NCI-H345 (cell line): ENCODE results near the gene SEMA3G.

Source experiments
- DNase-seq: peaks from one replicate; lab custom pipeline; 2025; lab: John Stamatoyannopoulos, UW

Gene SEMA3G

DNA sequence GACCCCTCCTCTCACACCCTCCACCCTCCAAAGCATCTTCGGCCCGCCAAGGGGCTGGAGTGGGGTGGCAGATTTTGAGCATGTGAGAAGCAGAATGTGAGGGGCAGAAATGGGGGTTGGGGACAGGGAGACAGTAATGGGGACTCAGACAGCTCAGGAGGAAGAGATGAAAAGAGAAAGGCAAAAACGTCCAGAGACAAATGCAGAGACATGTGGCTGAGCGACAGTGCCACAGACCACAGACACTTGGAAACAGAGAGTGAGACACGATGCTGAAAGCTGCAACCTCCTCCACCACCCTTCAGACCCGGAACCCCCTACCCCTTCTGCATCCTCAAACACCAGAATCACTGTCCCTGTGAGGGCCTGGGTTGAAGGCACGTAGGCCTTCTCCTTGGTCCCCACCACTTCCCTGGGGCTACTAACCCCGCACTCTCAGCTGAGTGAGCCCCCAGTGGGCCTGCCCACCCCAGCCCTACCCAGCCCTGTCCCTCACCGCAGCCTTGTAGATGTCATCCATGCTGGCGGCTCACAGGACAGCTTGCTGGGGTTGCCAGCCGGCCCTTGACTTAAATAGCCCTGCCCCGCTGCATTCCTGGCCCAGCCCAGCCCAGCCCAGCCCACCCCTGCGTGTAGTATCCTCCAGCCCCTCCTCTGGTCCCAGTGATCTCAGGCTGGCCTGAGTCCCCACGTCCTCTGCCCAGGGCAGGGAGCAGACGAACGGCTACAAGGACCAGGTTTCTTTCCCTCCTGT lies 8.8 kb upstream of the SEMA3G start, which contains the start of gene TNNC1:
Gene TNNC1, minus strand, starts transcription at position 546 of the 754 bp plus-strand sequence. Its CDS starts 26 bp downstream, at position 520.
- no peak for DNase-seq

- DNase-seq: no peak
Observed at GRCh38 chr3:52452570-52453221, 7.8 kb upstream of the SEMA3G start.

GRCh38 chr3:52452126-52452525 lies 7.2 kb upstream of the SEMA3G start:
- no peak for DNase-seq

GRCh38 chr3:52451237-52452083 lies 6.6 kb upstream of the SEMA3G start:
- no peak for DNase-seq

DNA sequence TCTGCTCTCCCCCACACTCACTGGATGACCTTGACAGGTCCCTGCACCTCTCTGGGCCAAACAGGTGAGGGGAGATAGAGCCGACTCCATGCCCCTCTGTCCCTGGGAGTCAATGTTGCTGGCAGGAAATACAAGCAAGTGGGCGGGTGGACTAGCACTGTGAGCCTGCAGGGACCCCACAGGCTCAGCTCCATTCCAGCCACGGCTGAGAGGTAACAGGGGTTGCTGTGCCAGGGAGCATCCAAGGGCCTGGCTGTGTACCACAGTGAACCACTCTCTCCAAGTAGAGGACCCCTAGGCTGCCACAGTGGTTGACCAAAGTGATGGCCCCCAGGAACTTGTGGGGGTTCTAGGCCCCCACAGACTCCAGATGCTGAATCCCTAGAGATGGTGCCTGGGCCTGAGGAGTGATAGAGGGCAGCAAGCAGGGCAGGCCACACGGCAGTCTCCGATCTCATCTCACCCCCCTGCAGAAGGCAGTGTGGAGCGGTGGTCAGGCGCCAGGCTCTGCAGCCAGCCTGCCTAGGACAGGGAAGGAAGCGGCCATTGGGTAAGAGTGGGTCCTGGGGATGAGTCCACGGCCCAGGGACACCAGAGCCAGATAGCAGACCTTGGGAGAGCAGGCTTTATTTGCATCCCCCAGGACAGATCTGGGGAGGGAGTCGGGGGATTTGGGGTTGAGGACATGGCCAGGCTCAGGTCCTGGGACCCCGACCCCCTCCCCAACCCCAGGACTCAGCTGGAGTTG lies 5.8 kb upstream of the SEMA3G start:
- no peak for DNase-seq

GRCh38 chr3:52447512-52448355 lies 2.8 kb upstream of the SEMA3G start:
- no peak for DNase-seq

DNA sequence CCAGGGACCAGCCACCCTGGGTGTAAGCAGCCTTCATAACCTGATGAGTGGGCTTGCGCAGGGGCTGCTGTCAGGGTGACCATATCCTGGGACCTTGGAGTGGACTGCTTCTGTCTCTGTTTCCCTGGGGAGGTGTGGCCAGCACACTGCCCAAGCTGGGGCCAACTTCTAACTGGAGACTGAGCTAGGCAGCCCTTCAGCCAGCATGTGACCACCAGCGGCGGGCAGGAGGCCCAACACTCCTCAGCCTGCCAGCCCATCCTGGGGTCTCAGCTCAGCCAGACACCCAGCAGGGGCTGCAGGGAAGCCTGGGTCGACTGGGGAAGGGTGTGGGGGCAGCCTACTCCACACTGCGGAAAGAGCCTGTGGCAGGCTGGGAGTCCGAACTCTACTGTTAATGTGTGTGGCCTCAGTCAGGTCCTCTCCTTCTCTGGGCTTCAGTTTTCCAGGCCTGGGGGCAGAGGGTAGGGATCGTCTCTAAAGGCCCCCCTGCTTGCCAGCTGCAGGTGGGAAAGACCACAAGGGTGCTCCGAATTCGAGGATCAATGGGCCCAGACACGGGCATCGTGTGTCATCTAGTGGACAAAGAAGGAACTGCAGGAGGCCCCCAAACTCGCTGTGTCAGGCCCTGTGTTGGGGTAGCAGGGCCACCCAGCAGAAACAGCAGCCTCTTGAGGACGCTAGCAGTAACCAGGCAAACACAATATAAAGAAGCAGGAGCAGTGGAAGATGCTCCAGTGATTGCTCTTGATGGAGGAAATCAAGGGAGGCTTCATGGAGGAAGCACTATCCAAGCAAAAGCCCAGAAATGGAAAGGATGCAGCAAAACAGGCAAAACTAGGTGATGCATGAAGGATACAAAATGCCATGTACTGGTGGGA lies 2.0 kb upstream of the SEMA3G start:
- DNase-seq: peak; percentile 44

GRCh38 chr3:52446042-52446441 lies 1.1 kb upstream of the SEMA3G start:
- DNase-seq: no peak

DNA sequence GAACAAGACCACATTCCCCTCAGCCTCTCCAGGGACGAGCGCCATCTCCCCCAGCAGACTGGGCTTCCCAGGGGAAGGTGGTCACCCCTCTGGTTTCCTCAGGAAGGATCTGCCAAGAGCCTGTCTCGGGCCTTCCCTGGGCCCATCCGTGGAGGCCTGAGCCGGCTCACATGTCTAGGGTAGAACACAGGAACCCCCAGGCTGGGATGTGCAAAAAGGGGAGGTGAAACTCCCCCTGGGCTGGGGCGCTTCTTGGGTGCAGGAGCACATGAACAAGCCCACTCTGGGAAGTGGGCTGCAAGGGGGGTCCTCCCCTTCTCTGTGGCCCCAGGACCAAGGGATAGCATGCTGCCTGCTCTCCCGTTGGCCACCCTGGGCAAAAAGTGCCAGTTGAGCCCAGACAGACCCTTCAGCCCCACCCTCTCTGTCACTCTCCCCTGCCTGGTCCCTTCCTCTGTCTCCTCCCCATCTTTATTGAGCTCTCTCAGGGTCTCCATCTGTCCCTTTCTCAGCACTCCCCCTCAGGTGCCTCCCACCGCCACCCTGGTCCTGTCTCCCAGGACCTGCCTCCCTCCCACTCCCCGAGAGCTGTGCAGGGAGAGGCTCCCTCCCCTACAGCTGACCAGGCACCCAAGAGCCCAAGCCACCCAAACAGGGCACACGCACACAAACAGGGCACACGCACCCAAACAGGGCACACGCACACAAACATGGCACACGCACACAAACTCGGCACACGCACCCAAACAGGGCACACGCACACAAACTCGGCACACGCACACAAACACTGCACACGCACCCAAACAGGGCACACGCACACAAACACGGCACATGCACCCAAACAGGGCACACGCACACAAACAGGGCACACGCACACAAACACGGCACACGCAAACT lies 864 bp downstream of the SEMA3G start:
- DNase-seq: no peak

GRCh38 chr3:52443268-52443610 lies 1.7 kb downstream of the SEMA3G start:
- DNase-seq: no peak

DNA sequence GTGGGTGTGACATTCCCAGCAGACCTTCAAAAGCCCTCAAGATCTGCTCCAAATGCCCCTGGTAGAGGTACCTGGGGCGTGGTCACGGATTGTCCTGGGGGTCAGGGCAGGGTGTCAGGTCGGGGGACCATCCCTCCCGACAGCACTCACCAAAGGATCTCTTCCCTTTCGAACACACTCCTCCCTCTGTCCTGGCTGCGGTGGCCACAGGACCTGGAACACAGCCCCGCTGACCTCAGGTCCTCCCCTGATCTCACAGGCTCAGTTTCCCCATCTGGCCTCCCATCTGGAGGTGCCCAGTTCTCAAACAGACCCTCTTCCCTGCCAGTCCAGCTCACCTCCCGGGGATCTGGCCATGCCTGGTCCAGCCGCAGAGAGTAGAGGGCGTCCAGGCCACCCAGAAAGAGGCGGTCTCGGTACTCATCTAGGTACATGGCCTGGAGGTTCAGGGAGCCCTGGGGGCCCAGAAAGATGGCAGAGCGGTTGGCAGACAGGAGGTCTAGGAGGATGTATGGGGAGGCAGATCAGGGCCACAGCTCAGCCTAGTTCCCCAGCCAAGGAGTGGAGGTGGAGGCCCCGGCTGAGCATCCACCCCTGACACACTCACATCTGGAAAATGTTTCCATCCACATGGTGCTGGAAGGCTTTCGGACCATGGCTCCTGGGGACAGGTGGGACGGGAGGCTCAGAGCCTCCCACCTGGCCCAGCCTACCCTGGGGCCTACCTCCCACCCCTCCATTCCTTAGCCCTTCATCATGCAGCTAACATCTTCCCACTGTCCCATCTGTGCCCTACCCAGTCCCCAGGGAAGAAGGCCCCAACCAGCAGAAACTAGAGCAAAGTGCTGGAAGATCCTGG lies 2.3 kb downstream of the SEMA3G start:
- DNase-seq: no peak

DNA sequence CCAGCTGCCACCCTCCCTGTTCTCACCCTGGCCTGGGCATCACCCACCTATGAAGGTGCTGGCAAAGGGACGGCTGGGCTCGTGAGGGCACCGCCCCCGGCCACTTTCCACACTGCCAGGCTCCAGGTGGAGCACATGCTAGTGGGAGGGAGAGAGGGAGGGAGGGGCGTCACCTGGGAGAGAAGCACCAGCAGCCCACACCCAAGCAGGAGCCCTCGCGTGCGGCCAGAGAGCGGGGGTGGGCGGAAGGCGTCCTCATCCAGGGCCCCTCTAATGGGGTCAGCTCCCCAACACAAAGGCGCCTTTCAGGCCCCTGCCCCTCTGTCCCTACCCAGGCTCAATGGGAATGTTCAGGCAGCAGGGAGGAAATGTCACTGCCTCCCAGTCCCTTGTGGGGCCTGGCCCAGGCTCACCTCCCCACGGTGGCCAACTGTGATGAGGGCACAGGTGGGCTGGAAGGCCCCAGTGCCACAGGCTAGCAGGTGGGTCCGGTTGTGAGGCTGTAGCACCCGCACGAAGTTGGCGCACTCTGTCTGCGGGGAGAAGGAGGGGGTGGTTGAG lies 3.1 kb downstream of the SEMA3G start:
- no peak for DNase-seq

DNA sequence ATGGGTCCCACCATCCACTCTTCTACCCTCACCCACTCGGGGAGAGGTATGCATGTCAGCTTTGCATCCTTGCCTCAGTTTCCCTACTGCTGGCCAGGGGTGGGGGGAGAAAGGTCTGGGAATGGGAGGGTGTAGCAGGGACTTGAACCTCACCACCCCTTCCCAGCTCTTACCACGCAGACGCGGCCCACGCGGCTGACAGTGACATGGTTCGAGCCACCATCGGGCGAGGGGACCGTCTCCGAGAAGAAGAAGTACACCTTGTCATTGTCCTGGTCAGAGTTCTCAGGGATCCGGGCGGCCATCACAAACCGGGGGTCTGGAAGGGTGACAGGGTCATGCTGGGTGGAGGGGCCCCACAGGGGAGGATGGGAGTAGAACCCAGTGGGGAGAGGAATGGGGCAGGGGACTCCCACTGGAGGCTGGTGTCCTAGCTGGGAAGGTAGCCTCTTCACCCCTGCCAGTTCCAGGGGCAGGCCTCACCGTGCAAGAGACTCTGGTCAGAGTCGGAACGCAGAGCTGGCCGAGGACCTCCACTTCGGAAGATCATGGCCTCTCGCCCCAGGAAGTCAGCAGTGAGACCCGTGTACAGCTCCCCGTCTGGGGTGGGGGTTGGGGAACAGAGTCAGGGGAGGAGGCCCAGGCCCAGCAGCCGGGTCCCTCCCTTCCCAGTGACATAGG lies 3.7 kb downstream of the SEMA3G start:
- no peak for DNase-seq

DNA sequence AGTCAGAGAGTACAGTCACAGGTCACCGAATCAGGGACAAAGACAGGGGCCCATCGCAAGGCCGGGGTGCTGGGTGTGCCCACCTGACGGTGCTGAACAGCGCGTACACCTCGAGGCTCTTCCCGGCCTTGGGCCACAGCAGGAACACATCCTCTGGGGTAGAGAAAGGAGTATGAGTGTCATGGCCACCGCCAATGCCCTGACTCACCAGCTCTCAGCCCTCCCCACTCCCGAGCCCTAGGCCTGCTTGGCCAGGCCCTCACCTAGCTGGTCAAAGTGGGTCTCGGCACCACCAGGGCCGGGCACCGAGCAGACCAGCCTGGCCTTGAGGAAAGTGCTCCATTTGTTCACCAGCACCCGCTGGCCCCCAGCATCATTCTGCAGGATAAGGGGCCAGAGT lies 4.2 kb downstream of the SEMA3G start:
- DNase-seq: no peak

DNA sequence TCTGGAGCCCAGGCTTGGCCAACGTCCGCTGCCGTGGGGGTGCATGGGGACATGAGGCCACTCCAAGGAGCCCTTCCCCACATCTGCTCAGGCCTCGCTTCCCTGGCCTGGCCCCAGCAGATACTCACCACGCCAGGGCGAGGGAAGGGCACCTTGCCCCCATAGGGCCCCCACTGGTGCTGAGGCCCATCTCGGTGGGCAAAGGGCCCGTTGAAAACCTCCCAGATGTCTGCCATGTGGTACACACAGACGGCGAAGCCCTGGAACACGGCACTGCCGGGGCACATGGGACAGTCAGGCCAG lies 4.7 kb downstream of the SEMA3G start:
- DNase-seq: no peak

- no peak for DNase-seq
Observed at GRCh38 chr3:52439426-52440248, 5.3 kb downstream of the SEMA3G start.
